ENCODE data around the gene KRT73. TPM values are rescaled to one million over a fixed set of nuclear protein-coding genes. Genes with fewer than 3 reads are reported as not detected.

Gene KRT73
- total and polyA plus RNA-seq, 2 donors (not counting 3 experiments of a cell fraction or from before 2014, with no cell fraction given), result not detected

GRCh38 chr12:52658196-52658595 lies 39.8 kb upstream of the KRT73 start:
- no peak for DNase-seq (ENCODE audit: low read depth, low spot score)
- BruUV-seq (replicated peaks), result no TSS peak
- no peak for FAIRE-seq
- H3K27me3 ChIP-seq (ENCODE audit: control insufficient read depth in 2 of 2, insufficient read depth in 2 of 2, low read length in 2 of 2), result peaks cover 1 to 3% of the 10 kb centered on the region in 2 experiments
- H3K27ac ChIP-seq (ENCODE audit: insufficient read depth, low read depth, low read length), result no peak overlapping the region
- ChIA-PET CTCF (interaction anchor here (1.1 to 1.9 kb wide), 2 partner anchors 17 to 25 kb away, joined by 3 to 5 read pairs; no protein-coding TSS in a partner anchor), POLR2A (no interaction called here)
- no peaks in the 10 kb centered on the region for H3K36me3 ChIP-seq (ENCODE audit: control insufficient read depth in 2 of 2, extremely low read depth in 1 of 2, insufficient read depth in 2 of 2, low read length in 2 of 2)
- H3K4me3 ChIP-seq (replicated peaks in 1 of 3; ENCODE audit: insufficient read depth in 1 of 3, low read depth in 1 of 3, low read length in 3 of 3), result no peak overlapping the region
- H3K9ac ChIP-seq (replicated peaks; ENCODE audit: extremely low read depth, insufficient read depth, low read length), result no peak overlapping the region
- TF ChIP-seq GATA2 (IDR thresholded peaks at IDR 0.05; ENCODE audit: insufficient read depth, insufficient read length, low read depth, low read length) (no peak), JUN (IDR thresholded peaks at IDR 0.05; ENCODE audit: borderline replicate concordance, insufficient read depth, insufficient read length, low read depth) (no peak), MAX (IDR thresholded peaks at IDR 0.05; ENCODE audit: insufficient read depth, insufficient read length) (no peak), POLR2AphosphoS5 (IDR thresholded peaks at IDR 0.05; ENCODE audit: insufficient read depth, low read depth, low read length) (no peak), FOS (IDR thresholded peaks at IDR 0.05; ENCODE audit: borderline replicate concordance, insufficient read depth, low read length) (no peak), MYC (IDR thresholded peaks at IDR 0.05; ENCODE audit: low read depth, low read length) (no peak), POLR2A (IDR thresholded peaks at IDR 0.05; ENCODE audit: low read depth, low read length) (no peak), EZH2 (IDR thresholded peaks at IDR 0.05; ENCODE audit: borderline replicate concordance, low read depth, low read length, severe bottlenecking) (no peak), CTCF (IDR thresholded peaks at IDR 0.05; ENCODE audit: extremely low read depth in 1 of 2, insufficient read depth in 1 of 2, low read depth in 1 of 2, low read length in 2 of 2) (no peak)
- no peaks in the 10 kb centered on the region for H3K79me2 ChIP-seq (ENCODE audit: control insufficient read depth, insufficient read depth, low read length)
- no peak overlapping the region for H3K4me2 ChIP-seq (ENCODE audit: insufficient read depth, low read length)
- no peaks in the 10 kb centered on the region for H3K9me1 ChIP-seq (replicated peaks; ENCODE audit: control insufficient read depth, extremely low read depth, insufficient read depth, low read length)
- no peaks in the 10 kb centered on the region for H3K4me1 ChIP-seq (ENCODE audit: control insufficient read depth, extremely low read depth, insufficient read depth, low read length)
- H3K9me3 ChIP-seq (replicated peaks; ENCODE audit: control insufficient read depth, insufficient read depth, low read length), result no peaks in the 10 kb centered on the region
- intact Hi-C loops (cut with micrococcal nuclease) (no loop called here), dilution Hi-C loops (cut with MboI; ENCODE audit: extremely low pct_ligation_motif_present, low sequenced_read_pairs) (no loop called here)
- no peak overlapping the region for H2AFZ ChIP-seq (ENCODE audit: low read depth, low read length)
- H4K20me1 ChIP-seq (replicated peaks; ENCODE audit: control insufficient read depth, extremely low read depth, insufficient read depth, low read length), result no peaks in the 10 kb centered on the region
